Hepatocyte (in vitro differentiated cells): ENCODE results near the gene SLC25A12. TPM values are rescaled to one million over a fixed set of nuclear protein-coding genes. Genes with fewer than 3 reads are reported as not detected.
"Not testable (repeated sequence)": the region's sequence is repeated elsewhere in the genome, so short reads cannot be mapped to it uniquely, and the experiment has no call there.

Experiments used
- DNase-seq: peaks from one replicate; pipeline ENCODE4 v3.0.0-alpha.2; 2016; ENCODE audit warnings: low spot score
- H2AFZ ChIP-seq: fragments of 200-600 bp; sonication (generic); 2 replicates; pipeline ENCODE4 v1.6.0; 2016; ENCODE audit warnings: antibody characterized with exemption, mild to moderate bottlenecking
- H3K27ac ChIP-seq: fragments of 200-600 bp; sonication (generic); 2 replicates; pipeline ENCODE4 v1.5.1; 2016; ENCODE audit warnings: mild to moderate bottlenecking
- H3K27me3 ChIP-seq: fragments of 200-600 bp; sonication (generic); 2 replicates; pipeline ENCODE4 v1.6.1; 2016
- H3K36me3 ChIP-seq: fragments of 200-600 bp; sonication (generic); replicated peaks from 2 replicates; pipeline ENCODE4 v1.5.1; 2016; ENCODE audit warnings: low read depth; ENCODE audit not compliant: insufficient read depth
- H3K4me1 ChIP-seq: fragments of 200-600 bp; sonication (generic); 2 replicates; pipeline ENCODE4 v1.5.1; 2016; ENCODE audit warnings: mild to moderate bottlenecking, moderate library complexity; ENCODE audit not compliant: insufficient read depth
- H3K4me2 ChIP-seq: fragments of 200-600 bp; sonication (generic); 2 replicates; pipeline ENCODE4 v1.6.0; 2016
- H3K4me3 ChIP-seq: fragments of 200-600 bp; sonication (generic); 2 replicates; pipeline ENCODE4 v1.5.1; 2016; ENCODE audit warnings: mild to moderate bottlenecking
- H3K79me2 ChIP-seq: fragments of 200-600 bp; sonication (generic); 2 replicates; pipeline ENCODE4 v1.6.0; 2017; ENCODE audit warnings: mild to moderate bottlenecking
- H3K9me2 ChIP-seq: fragments of 200-600 bp; sonication (generic); replicated peaks from 2 replicates; pipeline ENCODE4 v1.6.0; 2017; ENCODE audit warnings: mild to moderate bottlenecking; ENCODE audit not compliant: insufficient read depth
- H3K9me3 ChIP-seq: fragments of 200-600 bp; sonication (generic); 2 replicates; pipeline ENCODE4 v1.5.1; 2016; ENCODE audit warnings: low read depth, mild to moderate bottlenecking
- H4K20me1 ChIP-seq: fragments of 200-600 bp; sonication (generic); 2 replicates; pipeline ENCODE4 v1.6.0; 2016; ENCODE audit warnings: mild to moderate bottlenecking; ENCODE audit not compliant: insufficient read depth, poor library complexity, severe bottlenecking
- EZH2 ChIP-seq: fragments of 200-600 bp; sonication (generic); IDR thresholded peaks from 2 replicates; pipeline ENCODE4 v1.6.1; 2016; ENCODE audit warnings: antibody characterized with exemption, mild to moderate bottlenecking, borderline replicate concordance
- EZH2phosphoT487 ChIP-seq: fragments of 200-600 bp; sonication (generic); IDR thresholded peaks from one replicate; pipeline ENCODE4 v1.6.1; 2018; ENCODE audit warnings: antibody characterized with exemption, mild to moderate bottlenecking, low read depth, moderate library complexity; ENCODE audit not compliant: unreplicated experiment, severe bottlenecking
- WGBS: methylation state at CpG from one replicate; pipeline ENCODE4 v1.1.6; 2016; ENCODE audit warnings: low lambda C conversion rate; ENCODE audit errors: missing lambda C conversion rate; 5-methylcytosine and 5-hydroxymethylcytosine counted together
- polyA plus RNA-seq: library from polyadenylated mRNA; unstranded; fragments of >200 nt; fragmentation: Nextera tagmentation; extraction: Ambion mirVana; gene quantifications from 2 replicates; pipeline ENCODE4 v1.2.1, GENCODE V29; 2016
- total RNA-seq: library from RNA; depleted of rRNA; stranded (reverse); fragments of >200 nt; gene quantifications from 2 replicates; pipeline ENCODE4 v1.2.3, GENCODE V29; 2014
- TF ChIP-seq, protein P1 (sequence below): fragments of 200-600 bp; sonication (generic); IDR thresholded peaks from 2 replicates; pipeline ENCODE4 v1.5.1; 2016; ENCODE audit warnings: antibody characterized with exemption, mild to moderate bottlenecking; ENCODE audit not compliant: poor library complexity

The SLC25A12 gene
- total and polyA plus RNA-seq, 2 experiments from 2014 or later, result 7.1 to 11.1 TPM

DNA sequence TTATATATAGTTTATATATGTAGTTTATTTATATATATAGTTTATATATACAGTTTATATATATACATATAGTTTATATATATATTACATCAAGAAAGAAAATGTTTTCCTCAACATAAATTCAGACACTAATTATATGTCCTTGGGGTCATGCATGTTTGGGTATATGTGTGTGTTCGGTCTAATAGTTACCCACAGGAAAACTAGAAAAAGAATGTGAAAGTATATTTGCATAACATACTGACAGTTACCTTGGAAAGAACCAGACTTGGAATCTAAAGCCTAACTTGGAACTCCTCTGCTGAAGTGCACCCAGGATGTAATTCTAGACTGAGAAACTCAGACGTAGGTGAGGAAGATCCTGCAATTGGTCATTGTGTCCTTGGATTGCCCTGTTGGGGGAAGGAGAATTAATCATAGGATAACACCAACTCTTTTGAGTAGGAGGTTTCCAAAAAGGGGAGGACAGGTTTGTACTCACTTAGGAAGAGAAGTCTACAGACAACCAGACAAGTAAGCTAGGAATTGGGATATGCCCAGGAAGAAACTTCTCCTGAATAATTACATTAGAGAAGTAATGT lies 8.9 kb upstream of the SLC25A12 start:
- DNase-seq, result no peak
- Histone ChIP-seq H2AFZ (no peak overlapping the region), H3K9me3 (peaks cover 3% of the 10 kb centered on the region), H3K36me3 (no peaks in the 10 kb centered on the region), H3K27me3 (peaks cover 18% of the 10 kb centered on the region), H3K4me1 (no peaks in the 10 kb centered on the region), H3K79me2 (no peaks in the 10 kb centered on the region), H3K9me2 (no peaks in the 10 kb centered on the region), H3K4me3 (no peak overlapping the region), H3K4me2 (no peak overlapping the region), H4K20me1 (no peaks in the 10 kb centered on the region), H3K27ac (no peak overlapping the region)
- 68% methylated on average over 2 of the region's 2 CpGs for WGBS
- TF ChIP-seq, protein P1, sequence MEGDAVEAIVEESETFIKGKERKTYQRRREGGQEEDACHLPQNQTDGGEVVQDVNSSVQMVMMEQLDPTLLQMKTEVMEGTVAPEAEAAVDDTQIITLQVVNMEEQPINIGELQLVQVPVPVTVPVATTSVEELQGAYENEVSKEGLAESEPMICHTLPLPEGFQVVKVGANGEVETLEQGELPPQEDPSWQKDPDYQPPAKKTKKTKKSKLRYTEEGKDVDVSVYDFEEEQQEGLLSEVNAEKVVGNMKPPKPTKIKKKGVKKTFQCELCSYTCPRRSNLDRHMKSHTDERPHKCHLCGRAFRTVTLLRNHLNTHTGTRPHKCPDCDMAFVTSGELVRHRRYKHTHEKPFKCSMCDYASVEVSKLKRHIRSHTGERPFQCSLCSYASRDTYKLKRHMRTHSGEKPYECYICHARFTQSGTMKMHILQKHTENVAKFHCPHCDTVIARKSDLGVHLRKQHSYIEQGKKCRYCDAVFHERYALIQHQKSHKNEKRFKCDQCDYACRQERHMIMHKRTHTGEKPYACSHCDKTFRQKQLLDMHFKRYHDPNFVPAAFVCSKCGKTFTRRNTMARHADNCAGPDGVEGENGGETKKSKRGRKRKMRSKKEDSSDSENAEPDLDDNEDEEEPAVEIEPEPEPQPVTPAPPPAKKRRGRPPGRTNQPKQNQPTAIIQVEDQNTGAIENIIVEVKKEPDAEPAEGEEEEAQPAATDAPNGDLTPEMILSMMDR, result no peak
- TF ChIP-seq EZH2 (no peak), EZH2phosphoT487 (no peak)

DNA sequence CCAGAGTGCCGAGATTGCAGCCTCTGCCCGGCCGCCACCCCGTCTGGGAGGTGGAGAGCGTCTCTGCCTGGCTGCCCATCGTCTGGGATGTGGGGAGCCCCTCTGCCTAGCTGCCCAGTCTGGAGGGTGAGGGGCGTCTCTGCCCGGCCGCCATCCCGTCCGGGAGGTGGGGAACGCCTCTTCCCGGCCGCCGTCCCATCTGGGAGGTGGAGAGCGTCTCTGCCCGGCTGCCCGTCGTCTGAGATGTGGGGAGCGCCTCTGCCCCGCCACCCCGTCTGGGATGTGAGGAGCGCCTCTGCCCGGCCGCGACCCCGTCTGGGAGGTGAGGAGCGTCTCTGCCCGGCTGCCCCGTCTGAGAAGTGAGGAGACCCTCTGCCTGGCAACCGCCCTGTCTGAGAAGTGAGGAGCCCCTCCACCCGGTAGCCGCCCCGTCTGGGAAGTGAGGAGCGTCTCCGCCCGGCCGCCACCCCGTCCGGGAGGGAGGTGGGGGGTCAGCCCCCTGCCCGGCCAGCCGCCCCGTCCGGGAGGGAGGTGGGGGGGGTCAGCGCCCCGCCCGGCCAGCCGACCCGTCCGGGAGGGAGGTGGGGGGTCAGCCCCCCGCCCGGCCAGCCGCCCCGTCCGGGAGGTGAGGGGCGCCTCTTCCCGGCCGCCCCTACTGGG lies 5.7 kb upstream of the SLC25A12 start:
- not testable (repeated sequence) for H3K79me2 ChIP-seq, H3K36me3 ChIP-seq, H3K9me2 ChIP-seq, H2AFZ ChIP-seq, DNase-seq, H3K4me2 ChIP-seq, H3K4me1 ChIP-seq, H3K9me3 ChIP-seq, H4K20me1 ChIP-seq, H3K27ac ChIP-seq, H3K4me3 ChIP-seq
- H3K27me3 ChIP-seq, result peaks cover 18% of the 10 kb centered on the region
- WGBS, result 95% methylated on average over 4 of the region's 58 CpGs

DNA sequence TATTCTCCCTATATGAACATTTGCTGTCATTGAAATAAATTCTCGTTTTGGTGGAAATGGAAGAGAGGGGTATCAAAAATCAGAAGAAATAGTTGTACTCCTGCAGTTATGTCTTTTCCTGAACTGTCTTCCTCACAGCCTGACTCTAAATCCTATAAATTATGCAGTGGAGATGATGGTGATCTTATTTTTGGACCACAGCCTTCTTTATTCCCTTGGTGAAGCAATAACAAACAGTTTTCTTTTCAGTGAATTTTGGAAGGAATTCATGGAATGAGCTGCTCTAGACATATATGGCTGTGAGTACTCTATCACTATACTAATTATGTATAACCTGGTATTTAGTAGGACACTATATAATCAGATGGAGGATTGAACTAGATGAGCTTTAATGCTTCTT lies 1.7 kb upstream of the SLC25A12 start:
- Histone ChIP-seq H3K27me3 (peaks cover 4% of the 10 kb centered on the region), H3K9me2 (no peaks in the 10 kb centered on the region), H3K9me3 (peaks cover 3% of the 10 kb centered on the region), H2AFZ (no peak overlapping the region), H4K20me1 (no peaks in the 10 kb centered on the region), H3K4me3 (no peak overlapping the region), H3K36me3 (no peaks in the 10 kb centered on the region), H3K4me1 (peaks cover 11% of the 10 kb centered on the region), H3K4me2 (no peak overlapping the region), H3K79me2 (no peaks in the 10 kb centered on the region), H3K27ac (no peak overlapping the region)
- 96% methylated on average over 1 of the region's 1 CpG for WGBS
- DNase-seq, result no peak
- TF ChIP-seq EZH2 (no peak), EZH2phosphoT487 (no peak)
- TF ChIP-seq, protein P1, result no peak

DNA sequence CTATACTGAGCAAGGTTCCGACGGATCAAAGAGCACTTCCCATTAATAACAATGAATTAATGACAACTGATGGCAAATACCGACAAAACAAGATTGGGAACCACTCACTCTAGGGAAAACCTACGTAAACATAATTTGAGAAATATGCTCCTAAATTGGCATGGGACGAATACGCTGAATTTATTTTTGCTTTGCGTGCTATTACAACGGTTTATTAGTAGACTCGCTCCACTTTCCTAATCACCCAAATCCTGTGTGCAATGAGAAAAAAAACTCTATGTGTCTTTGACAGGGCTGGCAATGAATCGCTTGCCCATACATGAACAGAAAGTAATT lies 536 bp upstream of the SLC25A12 start:
- Histone ChIP-seq H3K27me3 (peaks cover 4% of the 10 kb centered on the region), H3K79me2 (no peaks in the 10 kb centered on the region), H3K4me1 (peaks cover 11% of the 10 kb centered on the region), H3K4me2 (peak overlapping the region; percentile 88), H2AFZ (peak overlapping the region; percentile 61), H4K20me1 (no peaks in the 10 kb centered on the region), H3K27ac (peak overlapping the region; percentile 59), H3K4me3 (peak overlapping the region; percentile 81), H3K9me3 (peaks cover 3% of the 10 kb centered on the region), H3K9me2 (no peaks in the 10 kb centered on the region), H3K36me3 (no peaks in the 10 kb centered on the region)
- DNase-seq, result no peak
- no peak for TF ChIP-seq EZH2
- TF ChIP-seq, protein P1, result no peak
- no peak for TF ChIP-seq EZH2phosphoT487
- 50% methylated on average over 10 of the region's 10 CpGs for WGBS
